HG02623 (cell line): ENCODE results near the gene MR1.

Experiments
- ATAC-seq: cut with Tn5 transposase; IDR thresholded peaks from one replicate; pipeline ENCODE4 v1.9.1; 2021; ENCODE audit warnings: moderate library complexity; ENCODE audit not compliant: unreplicated experiment

The MR1 gene

DNA sequence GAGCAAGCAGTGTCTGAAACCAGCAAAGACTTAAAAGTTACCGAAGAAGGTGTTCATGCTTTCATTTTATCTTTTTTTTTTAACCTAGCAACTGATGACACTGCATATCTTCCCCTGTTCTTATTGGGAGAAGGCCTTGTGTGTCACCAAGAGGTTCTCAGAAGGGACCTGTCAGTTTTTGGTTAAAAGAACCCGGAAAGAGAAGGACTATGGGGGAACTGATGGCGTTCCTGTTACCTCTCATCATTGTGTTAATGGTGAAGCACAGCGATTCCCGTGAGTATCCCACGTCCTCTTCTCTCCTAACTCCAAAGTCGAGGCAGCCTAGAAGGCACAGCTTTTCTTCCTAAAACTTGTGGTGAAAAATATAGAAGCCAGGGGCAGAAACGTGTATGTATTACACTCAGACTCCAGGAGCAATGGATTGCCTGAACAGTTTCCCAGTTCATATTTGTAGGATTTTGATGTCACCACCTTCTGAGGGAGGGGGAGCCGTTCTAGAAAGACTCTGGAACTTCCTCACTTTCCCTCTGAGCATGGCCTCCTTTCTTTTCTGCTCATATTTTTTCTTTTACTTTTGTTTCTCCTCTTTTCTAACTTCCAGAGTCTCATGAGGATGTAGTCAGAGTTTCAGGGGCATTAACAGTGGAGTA is at the start of gene MR1:
TSS of gene MR1 (plus strand) at position 185 of the 653 bp plus-strand sequence. CDS start at position 210, 25 bp downstream.
- peak; percentile 97 for ATAC-seq

DNA sequence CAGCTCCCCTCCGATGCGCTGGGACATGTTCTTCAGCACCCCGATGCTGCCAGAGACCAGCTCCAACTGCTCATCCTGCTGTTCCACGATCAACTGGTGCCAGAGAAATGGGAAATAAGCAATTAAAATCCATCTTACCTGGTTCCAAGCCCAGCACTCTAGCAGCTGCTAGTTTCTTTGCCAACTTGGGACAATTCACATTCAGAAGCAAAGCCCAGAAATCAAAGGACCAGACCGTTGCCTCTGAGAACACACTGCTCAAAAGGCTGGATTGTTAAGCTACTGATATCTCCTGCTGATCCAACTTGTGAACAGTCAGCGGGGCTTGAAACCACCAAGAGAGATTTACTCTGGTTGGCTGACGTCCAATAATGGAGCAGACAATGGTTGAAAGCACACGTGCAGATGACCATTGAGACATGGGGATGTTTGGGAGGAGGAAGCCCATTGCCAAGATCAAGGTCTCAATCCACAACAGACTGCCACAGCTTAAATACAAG is 45.5 kb upstream of the MR1 start:
- ATAC-seq: no peak

DNA sequence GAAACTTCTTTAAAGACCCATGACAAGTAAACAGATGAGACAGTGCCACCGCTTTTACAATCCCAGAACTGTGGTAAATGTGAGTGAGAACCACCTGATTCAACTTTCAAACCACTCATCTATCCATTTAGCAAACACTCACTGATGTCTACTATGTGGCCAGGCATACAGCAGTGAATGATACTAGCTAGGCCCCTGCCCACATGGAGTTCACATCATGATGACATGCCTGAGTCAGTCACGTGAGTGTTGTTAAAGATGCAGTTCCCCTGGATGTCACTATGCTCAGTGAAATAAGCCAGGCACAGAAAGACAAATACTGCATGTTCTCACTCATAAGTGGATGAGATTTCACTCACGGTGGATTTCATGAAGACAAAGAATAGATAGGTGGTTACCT is 39.5 kb upstream of the MR1 start:
- no peak for ATAC-seq

DNA sequence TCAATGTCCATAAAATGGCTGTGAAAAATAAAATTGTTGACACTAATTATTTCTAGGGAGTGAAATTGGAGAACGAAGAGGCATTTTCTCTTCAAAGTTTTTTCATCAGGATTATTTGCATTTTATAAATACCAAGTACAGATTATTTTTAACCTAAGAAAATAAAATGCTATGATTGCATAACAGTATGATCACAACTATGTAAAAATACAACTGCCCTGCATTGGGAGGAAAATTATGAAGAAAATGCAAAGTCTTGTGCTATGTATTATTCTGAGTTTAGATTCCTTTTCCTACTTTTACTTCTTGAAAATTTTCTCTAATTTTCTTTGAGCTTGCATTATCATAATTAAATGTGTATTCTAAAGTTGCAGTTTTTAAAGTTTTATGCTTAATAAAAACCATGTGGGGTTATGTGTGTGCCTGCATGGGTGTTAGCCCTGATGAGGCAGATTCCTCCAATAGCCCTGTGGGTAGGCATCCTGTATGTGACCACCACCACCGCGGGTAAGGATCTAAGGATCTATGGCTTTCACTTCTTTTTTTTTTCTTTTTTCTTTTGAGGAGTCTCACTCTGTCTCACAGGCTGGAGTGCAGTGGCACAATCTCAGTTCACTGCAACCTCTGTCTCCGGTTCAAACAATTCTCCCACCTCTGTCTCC is 35.8 kb upstream of the MR1 start:
- no peak for ATAC-seq

DNA sequence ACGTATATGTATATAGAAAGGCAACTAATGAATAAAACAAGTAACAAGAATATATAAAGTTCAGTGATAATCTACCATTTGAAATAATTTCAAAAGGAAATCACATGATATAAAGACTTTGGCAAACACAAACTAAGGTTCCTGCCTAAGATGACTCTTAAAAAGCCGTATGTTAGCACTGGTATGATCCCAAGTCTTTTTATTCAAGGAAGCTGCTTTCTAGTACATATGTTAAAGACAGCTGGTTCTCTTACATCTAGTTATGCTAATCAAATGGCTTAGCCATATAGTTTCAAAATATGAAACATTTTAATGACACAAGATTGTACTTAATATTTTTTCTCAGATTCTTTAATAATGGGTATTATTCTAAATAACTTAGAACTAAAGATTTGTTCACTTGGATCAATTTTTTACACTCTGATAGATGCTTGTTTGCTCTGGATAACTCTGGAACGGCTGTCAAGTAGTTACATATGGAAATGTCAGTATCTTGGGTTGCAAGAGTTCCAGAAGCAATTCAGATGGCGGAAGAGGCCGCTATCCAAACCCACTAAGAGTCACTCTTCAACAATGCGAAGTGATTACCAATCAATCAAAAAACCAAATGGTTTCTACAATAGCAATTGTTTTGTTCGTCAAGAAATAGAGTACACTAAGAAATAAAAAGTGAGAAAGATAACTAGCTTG is 32.5 kb upstream of the MR1 start:
- no peak for ATAC-seq

DNA sequence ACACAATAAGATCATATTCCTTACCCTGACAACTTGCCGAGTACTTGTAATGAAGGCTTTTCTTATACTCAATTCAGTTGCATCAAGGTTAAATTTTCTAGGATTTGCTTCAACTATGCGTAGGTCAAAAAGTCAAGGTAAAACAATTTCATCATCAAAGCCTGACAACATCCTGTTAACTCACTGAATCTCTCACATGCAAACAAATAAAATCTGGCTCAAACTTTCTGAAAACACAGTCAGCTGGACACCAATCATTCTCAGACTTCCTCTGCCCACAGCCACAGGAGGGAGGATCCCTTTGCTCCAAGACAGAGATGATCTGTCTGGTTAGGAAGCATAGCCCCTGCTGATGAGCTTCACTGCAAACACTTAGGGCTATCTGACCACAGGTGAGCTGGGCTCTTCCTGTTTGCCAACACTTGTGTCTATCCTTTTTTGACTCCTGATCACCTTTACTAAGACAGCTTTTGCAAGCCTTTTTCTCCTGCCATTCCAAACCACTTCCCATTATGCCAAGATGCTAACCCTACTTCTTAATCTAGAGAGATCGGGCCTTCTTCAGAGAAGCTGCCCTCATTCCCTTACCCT is 31.1 kb upstream of the MR1 start:
- no peak for ATAC-seq

DNA sequence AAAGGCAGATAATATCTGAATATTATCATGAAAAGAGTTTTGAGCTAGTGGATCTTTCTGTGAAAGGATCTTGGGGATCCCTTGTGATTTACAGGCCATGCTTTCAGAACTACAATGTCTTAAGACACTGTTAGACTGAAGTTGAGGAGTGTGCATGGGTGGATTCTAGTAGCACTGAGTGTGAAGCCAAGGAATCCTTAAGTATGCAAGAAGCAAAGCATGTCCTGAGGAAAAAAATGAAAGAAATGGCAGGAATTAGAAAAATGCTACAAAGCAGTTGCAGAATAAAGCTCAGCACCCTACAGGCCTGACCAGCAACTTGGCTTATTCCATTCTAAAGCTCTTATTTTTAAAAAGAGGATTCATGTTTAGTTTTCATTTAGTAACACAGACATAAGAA is 23.0 kb upstream of the MR1 start:
- no peak for ATAC-seq

DNA sequence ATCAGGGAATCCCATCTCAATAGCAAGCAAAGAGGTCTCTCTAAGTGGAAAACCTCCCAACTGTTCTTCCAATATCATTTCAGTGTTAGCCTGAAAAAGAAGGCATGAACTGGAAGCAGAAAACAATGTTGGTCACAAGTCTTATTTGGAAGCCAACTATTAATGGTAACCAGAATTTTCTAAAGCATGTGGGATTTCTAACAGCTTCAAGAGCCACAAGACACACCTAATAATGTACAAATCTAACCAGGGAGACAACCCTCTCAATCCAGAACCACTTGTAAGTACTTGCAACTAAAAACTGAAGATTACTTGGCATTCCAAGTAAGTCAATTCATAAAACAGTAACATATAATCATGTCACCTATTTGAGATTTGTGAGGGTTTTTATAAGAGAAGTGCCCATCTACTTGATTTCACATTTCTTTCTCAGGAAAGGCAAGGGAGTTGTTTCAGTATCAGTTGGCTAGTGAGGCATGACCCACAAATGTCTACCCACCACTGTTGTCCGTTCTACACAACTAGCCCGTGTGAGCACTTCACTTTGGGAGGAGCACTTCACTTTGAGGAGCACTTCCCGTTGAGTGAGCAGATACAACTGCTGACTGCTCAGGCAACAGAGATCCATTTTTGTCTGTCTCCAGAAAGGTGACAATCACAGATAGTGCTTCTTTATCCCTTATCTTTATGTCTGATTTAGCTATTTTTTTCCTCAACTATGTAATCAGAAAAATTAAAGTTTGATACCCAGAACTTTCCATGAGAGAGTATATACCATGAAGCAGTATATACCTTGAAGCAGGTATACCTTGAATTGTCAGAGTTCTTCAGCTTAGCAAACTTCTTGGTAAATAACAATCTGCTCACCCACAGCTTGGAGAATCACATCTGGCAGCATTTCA is 22.2 kb upstream of the MR1 start:
- no peak for ATAC-seq

DNA sequence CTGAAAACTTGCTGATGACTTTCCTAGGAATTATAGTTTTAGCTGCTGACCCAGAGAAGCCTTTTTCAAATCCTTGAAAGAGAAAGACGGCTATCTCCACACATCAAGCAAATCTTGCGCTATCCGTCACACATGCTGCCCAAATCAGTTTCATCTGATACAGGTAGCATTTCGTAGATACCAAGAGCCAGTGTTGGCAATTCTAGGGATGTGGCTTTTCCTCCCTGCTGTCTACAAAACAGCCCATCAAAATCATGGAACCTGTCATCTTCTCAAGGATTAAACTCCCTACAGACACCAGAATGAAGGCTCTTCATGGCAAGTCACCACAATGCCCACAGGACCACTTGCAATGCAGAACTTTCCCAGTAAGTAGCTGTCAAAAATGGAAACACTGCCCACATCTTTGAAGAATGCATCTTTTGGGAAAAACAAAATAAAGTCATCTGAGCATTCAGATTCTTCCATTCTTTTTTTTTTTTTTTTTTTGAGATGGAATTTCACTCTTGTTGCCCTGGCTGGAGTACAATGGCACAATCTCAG is 21.5 kb upstream of the MR1 start:
- no peak for ATAC-seq

DNA sequence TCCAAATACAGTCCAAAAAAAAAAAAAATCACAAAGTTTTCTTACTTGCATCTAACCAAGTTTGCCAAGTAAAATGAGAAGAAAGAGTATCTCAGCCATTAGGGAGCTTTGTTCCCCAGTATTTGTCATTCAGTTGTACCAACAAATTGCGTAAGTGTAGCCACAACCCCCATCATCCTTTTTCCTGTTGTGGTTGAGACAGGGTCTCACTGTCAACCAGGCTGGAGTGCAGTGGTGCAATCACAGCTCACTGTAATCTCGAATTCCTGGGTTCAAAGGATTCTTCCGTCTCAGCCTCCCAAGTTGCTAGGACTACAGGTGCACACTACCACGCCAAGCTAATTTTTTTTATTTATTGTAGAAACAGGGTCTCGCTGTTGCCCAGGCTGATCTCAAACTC is 20.6 kb upstream of the MR1 start:
- ATAC-seq: no peak

DNA sequence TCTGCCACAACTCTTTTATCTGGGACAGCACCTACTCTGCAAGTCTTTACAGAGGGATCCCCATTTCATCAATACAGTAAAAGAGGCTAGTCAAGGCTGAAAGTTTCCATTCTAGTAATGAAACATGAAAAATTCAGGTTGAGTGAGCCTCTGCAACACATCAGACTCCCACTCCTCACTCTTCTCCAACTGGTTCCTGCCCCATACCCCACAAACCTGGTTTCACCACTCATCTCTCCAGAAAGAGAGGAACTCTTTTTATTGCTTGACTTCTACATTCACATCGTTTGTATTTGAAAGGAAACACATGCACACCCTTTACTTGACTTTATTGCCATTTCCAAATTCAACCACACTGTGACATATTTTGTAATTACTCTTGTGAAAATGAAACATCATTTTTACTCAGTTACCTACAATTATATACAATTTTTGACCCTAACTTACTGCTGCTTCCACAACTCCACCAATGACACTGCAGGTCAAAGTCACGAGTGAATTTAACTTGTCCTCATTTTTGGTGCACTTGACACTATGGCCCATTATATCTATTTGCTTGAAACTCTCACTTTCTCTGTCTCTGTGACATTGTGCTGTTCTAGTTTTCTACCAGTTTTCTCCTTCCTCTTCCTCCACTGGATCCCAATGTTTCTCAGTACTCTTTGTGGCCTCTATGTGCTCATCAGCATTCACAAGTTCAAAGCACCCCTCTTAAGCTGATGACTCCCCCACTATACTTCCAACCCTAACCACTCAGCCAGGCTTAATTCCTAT is 19.1 kb upstream of the MR1 start:
- ATAC-seq: no peak

DNA sequence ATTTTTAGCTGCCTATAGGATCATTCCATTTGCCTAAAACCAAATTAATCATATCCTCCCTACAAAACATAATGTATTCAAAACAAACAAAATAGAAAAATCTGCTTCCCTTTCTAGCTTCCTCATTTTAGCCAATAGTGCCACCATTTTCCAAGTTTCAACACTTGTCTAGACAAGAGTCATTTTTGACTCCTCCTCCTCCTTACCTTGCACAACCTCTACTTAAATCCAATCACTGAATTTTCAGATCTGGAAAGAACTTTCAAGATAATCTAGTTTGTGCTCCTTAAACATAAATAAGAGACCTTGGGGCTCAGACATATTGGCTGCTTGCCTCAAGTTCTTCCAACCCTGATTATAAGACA is 18.6 kb upstream of the MR1 start:
- no peak for ATAC-seq

DNA sequence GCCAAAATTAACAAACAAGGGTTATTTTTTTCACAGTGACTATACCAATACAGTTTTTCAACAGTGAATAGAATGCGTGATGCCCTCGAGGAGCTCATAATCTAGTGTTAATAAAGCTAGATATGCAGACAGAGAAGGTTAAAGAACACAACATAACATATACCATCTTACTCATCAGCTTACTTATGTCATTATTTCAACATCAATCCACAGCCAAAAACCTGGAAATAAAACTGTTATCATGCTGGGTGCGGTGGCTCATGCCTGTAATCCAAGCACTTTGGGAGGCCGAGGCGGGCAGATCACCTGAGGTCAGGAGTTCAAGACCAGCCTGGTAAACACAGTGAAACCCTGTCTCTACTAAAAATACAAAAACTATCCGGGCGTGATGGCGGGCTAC is 17.2 kb upstream of the MR1 start:
- no peak for ATAC-seq

DNA sequence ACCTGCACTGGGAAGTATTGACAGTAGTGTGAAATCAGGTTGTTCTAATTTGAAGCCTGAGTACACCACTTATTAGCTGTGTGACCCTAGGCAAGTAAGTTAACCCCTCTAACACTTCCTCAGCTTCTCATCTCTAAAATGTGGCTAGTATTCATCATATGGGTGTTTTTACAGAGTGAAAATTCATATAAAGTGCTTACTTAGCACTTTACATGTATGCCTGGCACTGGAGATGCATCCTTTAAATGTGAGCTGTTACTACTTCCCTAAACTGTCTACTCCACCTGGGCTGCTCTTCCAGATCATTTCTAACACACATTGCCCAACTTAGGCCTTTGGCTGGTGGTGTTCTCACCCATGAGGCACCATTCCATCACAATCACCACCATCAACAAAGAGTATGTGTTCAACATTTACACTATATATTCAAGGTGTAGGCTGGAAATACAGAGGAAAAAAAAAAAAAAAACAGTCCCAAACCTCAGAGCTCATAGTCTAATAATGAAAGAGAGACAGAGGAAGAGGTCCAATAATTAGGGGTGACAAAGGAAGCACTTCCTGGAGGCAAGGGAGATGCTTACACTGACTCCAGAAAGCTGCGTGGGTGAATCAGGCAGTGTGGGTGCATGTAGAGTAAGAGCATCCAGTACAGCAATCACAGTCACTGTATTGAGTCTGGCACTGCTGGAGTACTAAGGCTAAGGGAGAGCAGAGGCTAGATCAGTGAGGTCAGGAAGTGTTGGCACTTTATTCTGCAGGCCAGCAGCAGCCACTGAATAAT is 14.7 kb upstream of the MR1 start:
- no peak for ATAC-seq

DNA sequence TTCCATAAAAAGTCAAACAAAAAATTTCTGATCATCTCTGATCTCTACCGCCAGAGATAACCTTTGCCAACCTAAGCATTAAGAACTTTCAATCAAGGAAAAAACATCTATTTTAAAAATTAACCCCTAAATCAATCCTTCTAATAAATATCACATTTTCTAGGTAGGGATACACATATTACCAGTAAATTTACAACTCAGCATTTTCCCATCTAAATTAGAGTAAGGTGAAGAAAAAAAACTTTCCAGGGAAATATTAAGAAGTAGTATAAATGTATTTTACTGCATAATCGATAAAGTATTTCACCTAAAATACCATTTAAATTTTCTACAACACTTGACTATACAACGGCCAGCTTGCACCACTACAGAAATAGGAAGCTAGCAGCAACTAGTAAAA is 12.6 kb upstream of the MR1 start:
- no peak for ATAC-seq

DNA sequence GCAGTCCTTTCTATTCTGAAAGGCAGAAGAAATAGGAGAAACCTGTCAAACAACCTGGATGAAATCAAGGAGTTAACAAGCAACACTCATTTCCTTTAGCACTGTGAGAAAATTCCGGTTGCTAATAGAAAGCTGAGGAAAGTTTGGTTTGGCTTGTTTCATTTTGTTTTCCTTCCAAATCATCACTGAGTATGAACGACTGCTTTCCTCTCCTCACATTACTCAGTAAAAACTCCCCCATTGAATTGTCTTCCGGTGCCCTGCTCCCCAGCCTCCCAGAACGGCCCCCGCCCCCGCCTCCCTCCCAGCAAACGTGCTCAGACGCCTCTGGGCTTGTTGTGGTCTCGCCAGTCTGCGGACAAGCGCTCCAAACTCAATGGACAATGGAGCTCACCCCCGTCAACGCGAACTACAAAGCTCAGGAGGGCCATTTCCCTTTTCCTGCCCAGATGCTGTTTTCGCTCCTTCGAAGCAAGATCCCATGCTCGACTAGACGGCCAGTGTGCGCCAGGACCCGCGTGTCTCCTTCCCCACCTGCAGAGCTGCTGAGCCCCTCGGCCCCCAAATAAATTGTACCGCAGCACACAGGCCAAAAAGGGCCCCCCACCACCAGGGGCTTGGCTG is 11.9 kb upstream of the MR1 start:
- peak; percentile 34 for ATAC-seq

DNA sequence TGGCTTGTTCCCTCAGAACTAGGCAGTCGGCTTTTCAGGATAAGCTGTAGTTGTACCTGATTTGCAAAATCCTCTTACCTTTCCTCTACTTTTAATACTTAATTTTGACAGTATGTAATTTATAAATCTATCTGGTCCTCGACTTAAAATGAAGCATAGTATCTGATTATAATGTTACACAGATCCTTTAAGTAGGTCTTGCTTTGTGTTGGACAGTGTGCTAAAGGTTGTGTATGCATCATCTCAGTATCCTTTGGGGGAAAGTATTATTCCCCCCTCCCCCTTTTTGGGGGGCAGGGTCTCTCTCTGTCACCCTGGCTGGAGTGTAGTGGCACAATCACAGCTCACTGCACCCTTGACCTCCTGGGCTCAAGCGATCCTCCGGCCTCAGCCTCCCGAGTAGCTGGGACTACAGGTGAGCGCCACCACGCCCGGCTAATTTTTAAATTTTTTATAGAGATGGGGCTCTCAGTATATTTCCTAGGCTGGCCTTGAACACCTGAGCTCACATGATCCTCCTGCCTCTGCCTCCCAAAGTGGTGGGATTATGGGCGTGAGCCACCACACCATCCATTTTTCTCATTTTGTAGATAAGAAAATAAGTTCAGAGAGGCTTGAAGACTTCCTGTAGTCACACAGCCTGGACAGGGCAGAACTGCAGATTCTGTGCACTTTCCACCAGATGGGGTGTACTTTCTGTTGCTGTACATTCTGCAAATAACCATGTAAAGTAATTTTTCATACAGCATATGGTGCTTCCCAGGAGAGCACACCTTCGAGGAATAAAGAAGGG is 10.3 kb upstream of the MR1 start:
- ATAC-seq: no peak

DNA sequence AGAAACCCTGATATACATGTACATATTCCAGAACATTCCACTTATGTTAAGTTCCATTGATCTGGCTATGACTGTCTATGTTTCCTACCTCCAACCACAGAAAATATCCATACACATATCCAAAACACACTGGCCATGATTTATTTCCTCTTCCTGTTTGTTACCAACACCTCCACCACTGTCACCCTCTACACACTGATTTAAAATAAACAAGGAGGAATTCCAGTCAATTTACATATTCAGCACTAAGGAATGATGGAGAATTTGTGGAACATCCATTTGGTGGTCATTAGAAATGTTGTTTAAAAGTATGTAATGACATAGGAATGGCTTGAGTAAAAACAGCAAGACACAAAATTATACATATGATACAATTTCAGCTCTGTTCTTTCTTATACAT is 5.6 kb upstream of the MR1 start:
- ATAC-seq: no peak
